ENCODE measurements around the gene BMP6. TPM values are rescaled to one million over a fixed set of nuclear protein-coding genes. Genes with fewer than 3 reads are reported as not detected.

The BMP6 gene
- total and polyA plus RNA-seq, 2 of the 8 experiments (the other 6 are each of a cell fraction or from before 2014, with no cell fraction given), result 2.0 to 2.1 TPM

DNA sequence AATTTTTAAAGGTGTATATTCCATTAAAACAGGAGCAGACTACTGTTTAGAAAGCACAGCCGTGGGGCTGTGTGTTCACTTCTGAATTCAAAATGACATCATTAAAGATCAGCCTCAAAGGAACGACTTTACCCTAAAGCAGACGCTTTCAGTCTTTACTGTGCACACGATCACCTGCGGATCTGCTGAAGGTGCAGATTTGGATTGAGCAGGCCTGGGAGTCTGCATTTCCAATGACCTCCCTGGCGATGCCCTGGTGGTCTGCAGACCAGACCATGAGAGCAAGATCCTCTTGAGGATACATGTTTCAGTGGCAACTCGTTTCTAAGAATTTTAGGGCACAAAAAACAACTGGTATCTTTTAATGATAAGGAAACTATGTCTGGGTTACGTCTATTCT is 157.5 kb downstream of the BMP6 start (continued):
- TF ChIP-seq SAP30 (IDR thresholded peaks at IDR 0.05; ENCODE audit: insufficient read depth, insufficient replicate concordance, low read length), result no peak

Measured in H1 (cell line).